Esophagus muscularis mucosa (tissue), 4 donors: ENCODE results near the gene RNLS. TPM values are rescaled to one million over a fixed set of nuclear protein-coding genes. Genes with fewer than 3 reads are reported as not detected.

ENCODE experiments used
- DNase-seq: peaks from one replicate; pipeline ENCODE4 v3.0.0-alpha.2; 2017; ENCODE audit errors: extremely low spot score
- H3K27ac ChIP-seq, 4 donors: fragments of 200-600 bp; sonication (generic); replicated peaks in 1 of 4; 1 replicate in 3 of 4; 2 replicates in 1 of 4; pipeline ENCODE4 v1.5.1; 2016 to 2019; ENCODE audit warnings: mild to moderate bottlenecking in 1 of 4
- H3K27me3 ChIP-seq, 4 donors: fragments of 200-600 bp; sonication (generic); one replicate each; pipeline versions ENCODE4 v1.5.1 to v1.6.0; 2016 to 2019
- H3K36me3 ChIP-seq, 4 donors: fragments of 200-600 bp; sonication (generic); one replicate each; pipeline ENCODE4 v1.5.1; 2016 to 2019
- H3K4me1 ChIP-seq, 4 donors: fragments of 200-600 bp; sonication (generic); one replicate each; pipeline ENCODE4 v1.5.1; 2016 to 2019
- H3K4me3 ChIP-seq, 4 donors: fragments of 200-600 bp; sonication (generic); 1 replicate in 2 of 4; 2 replicates in 2 of 4; pipeline ENCODE4 v1.5.1; 2016 to 2019; ENCODE audit warnings: mild to moderate bottlenecking in 4 of 4, moderate library complexity in 1 of 4
- H3K9me3 ChIP-seq, 4 donors: fragments of 200-600 bp; sonication (generic); 1 replicate in 3 of 4; 2 replicates in 1 of 4; pipeline ENCODE4 v1.5.1; 2016 to 2019
- CTCF ChIP-seq, 3 experiments: fragments of 200-600 bp in 2 of 3; fragments of 450-650 bp in 1 of 3; sonication (generic) in 2 of 3; IDR thresholded peaks; one replicate each; pipeline ENCODE4 v1.5.1; 2017 to 2019; ENCODE audit warnings: antibody characterized with exemption in 3 of 3, mild to moderate bottlenecking in 2 of 3, moderate library complexity in 1 of 3
- EP300 ChIP-seq: sonication (generic); formaldehyde crosslinking; IDR thresholded peaks from one replicate; pipeline ENCODE4 v1.6.1; 2017; ENCODE audit warnings: antibody characterized with exemption
- POLR2A ChIP-seq: fragments of 450-650 bp; IDR thresholded peaks from one replicate; pipeline ENCODE4 v1.6.1; 2017; ENCODE audit warnings: antibody characterized with exemption, moderate library complexity, mild to moderate bottlenecking, low read depth
- POLR2AphosphoS5 ChIP-seq, 2 donors: sonication (generic); formaldehyde crosslinking; IDR thresholded peaks; one replicate each; pipeline ENCODE4 v1.6.1; 2017; ENCODE audit warnings: antibody characterized with exemption in 2 of 2
- WGBS: methylation state at CpG from one replicate; pipeline ENCODE4 v1.1.5; 2018; 5-methylcytosine and 5-hydroxymethylcytosine counted together
- intact Hi-C: fragments of 100-400 bp; cut with DNase I; formaldehyde crosslinking; loops from one replicate; pipeline ENCODE4 v1.15.1; 2023
- total RNA-seq, 4 donors: library from RNA; depleted of rRNA; stranded (reverse); fragments of >200 nt; gene quantifications; one replicate each; pipeline versions ENCODE4 v1.1.0 to v1.2.1, GENCODE V29; 2016

The RNLS gene
- total RNA-seq, 4 donors from 2014 or later, result 6.7 to 12.9 (median 10.9) TPM

GRCh38 chr10:88347022-88347421 is 236.1 kb downstream of the RNLS start:
- no peaks in the 10 kb centered on the region for H3K36me3 ChIP-seq
- intact Hi-C loops, result no loop called here
- WGBS, result 86% methylated on average over 2 of the region's 2 CpGs
- no peaks in the 10 kb centered on the region for H3K27me3 ChIP-seq
- TF ChIP-seq POLR2AphosphoS5 (IDR thresholded peaks at IDR 0.05), result no peak
- TF ChIP-seq EP300, result no peak
- no peak for TF ChIP-seq CTCF (IDR thresholded peaks at IDR 0.05)
- no peak for TF ChIP-seq POLR2A
- H3K4me1 ChIP-seq, result peaks cover 0 to 10% (median 4%) of the 10 kb centered on the region in 4 donors
- H3K9me3 ChIP-seq, result no peaks in the 10 kb centered on the region
- no peak overlapping the region for H3K27ac ChIP-seq
- no peak overlapping the region for H3K4me3 ChIP-seq
- DNase-seq, result no peak

- Histone ChIP-seq H3K36me3 (no peaks in the 10 kb centered on the region), H3K9me3 (no peaks in the 10 kb centered on the region), H3K4me1 (peaks cover 0 to 10% (median 4%) of the 10 kb centered on the region in 4 donors), H3K4me3 (no peak overlapping the region), H3K27me3 (no peaks in the 10 kb centered on the region), H3K27ac (no peak overlapping the region)
- TF ChIP-seq POLR2AphosphoS5 (IDR thresholded peaks at IDR 0.05) (no peak), POLR2A (no peak), CTCF (IDR thresholded peaks at IDR 0.05) (no peak), EP300 (no peak)
- intact Hi-C loops, result no loop called here
- 80% methylated on average over 6 of the region's 6 CpGs for WGBS
- DNase-seq, result no peak
Measured at GRCh38 chr10:88346144-88346977, 236.8 kb downstream of the RNLS start.

- Histone ChIP-seq H3K27ac (peak overlapping the region; percentile 16 to 45 (median 25)), H3K9me3 (no peaks in the 10 kb centered on the region), H3K4me3 (no peak overlapping the region), H3K27me3 (no peaks in the 10 kb centered on the region), H3K36me3 (no peaks in the 10 kb centered on the region), H3K4me1 (peaks cover 0 to 10% (median 4%) of the 10 kb centered on the region in 4 donors)
- no peak for TF ChIP-seq EP300
- TF ChIP-seq POLR2AphosphoS5 (IDR thresholded peaks at IDR 0.05), result no peak
- no peak for TF ChIP-seq CTCF (IDR thresholded peaks at IDR 0.05)
- TF ChIP-seq POLR2A, result no peak
- WGBS, result 53% methylated on average over 2 of the region's 2 CpGs
- intact Hi-C loops, result no loop called here
- DNase-seq, result no peak
Measured at GRCh38 chr10:88343761-88344484, 239.2 kb downstream of the RNLS start.

- H3K27me3 ChIP-seq, result no peaks in the 10 kb centered on the region
- no peaks in the 10 kb centered on the region for H3K36me3 ChIP-seq
- DNase-seq, result no peak
- no peaks in the 10 kb centered on the region for H3K9me3 ChIP-seq
- TF ChIP-seq POLR2AphosphoS5 (IDR thresholded peaks at IDR 0.05) (no peak), POLR2A (no peak), EP300 (no peak), CTCF (IDR thresholded peaks at IDR 0.05) (no peak)
- no peak overlapping the region for H3K4me3 ChIP-seq
- H3K4me1 ChIP-seq, result peaks cover 0 to 10% (median 4%) of the 10 kb centered on the region in 4 donors
- 95% methylated on average over 3 of the region's 3 CpGs for WGBS
- no peak overlapping the region for H3K27ac ChIP-seq
- intact Hi-C loops, result no loop called here
Measured at GRCh38 chr10:88342733-88343310, 240.3 kb downstream of the RNLS start.
